SK-N-SH (cell line): Measurements from ENCODE around the gene GPN2. TPM values are rescaled to one million over a fixed set of nuclear protein-coding genes. Genes with fewer than 3 reads are reported as not detected.
A peak's percentile ranks its signal among the peaks of the same experiment; 100 is the strongest.

ENCODE experiments used
- CTCF ChIA-PET: fragments of 300-600, 350-600 bp; formaldehyde crosslinking; extraction: SDS; loops from one replicate; lab custom pipeline; 2021; lab: Yijun Ruan, JAX
- POLR2A ChIA-PET: fragments of 350-600 bp; sonication (Branson Sonifier 250); formaldehyde crosslinking; extraction: SDS; loops from one replicate; lab custom pipeline; 2020; ENCODE audit warnings: antibody characterized with exemption, inconsistent platforms; lab: Yijun Ruan, JAX
- DNase-seq: peaks from one replicate; pipeline ENCODE4 v3.0.0; 2012
- H2AFZ ChIP-seq: fragments of 200-600 bp; sonication (generic); 2 replicates; pipeline ENCODE4 v1.8.1; 2016; ENCODE audit warnings: antibody characterized with exemption, mild to moderate bottlenecking, low read depth
- H3F3A ChIP-seq: fragments of 200-600 bp; sonication (generic); replicated peaks from 2 replicates; pipeline ENCODE3; 2016; ENCODE audit warnings: antibody characterized with exemption, mild to moderate bottlenecking; ENCODE audit not compliant: insufficient read depth
- H3K27ac ChIP-seq, 2 experiments: fragments of 200-500 bp in 1 of 2; fragments of 200-600 bp in 1 of 2; sonication (Bioruptor generic) in 1 of 2; sonication (generic), shearing (Covaris generic) in 1 of 2; 2 replicates each; pipeline versions ENCODE4 v1.5.1 to v1.6.1; 2014 to 2016; ENCODE audit warnings: low read depth in 2 of 2, inconsistent platforms in 1 of 2, low read length in 1 of 2, mild to moderate bottlenecking in 1 of 2, mixed read lengths in 1 of 2
- H3K27me3 ChIP-seq: fragments of 200-600 bp; sonication (generic), shearing (Covaris generic); 2 replicates; pipeline ENCODE4 v1.6.1; 2016; ENCODE audit warnings: mixed run types; ENCODE audit not compliant: insufficient read depth
- H3K36me3 ChIP-seq, 2 experiments: fragments of 200-500 bp in 1 of 2; fragments of 200-600 bp in 1 of 2; sonication (Bioruptor generic) in 1 of 2; sonication (generic) in 1 of 2; replicated peaks in 1 of 2; 2 replicates each; pipeline versions ENCODE3 to v1.5.1; 2014 to 2016; ENCODE audit warnings: low read length in 1 of 2, mild to moderate bottlenecking in 1 of 2; ENCODE audit not compliant: insufficient read depth in 2 of 2, control insufficient read depth in 1 of 2
- H3K4me1 ChIP-seq, 2 experiments: fragments of 200-500 bp in 1 of 2; fragments of 200-600 bp in 1 of 2; sonication (Bioruptor generic) in 1 of 2; sonication (generic), shearing (Covaris generic) in 1 of 2; 2 replicates each; pipeline versions ENCODE4 v1.5.1 to v1.6.1; 2014 to 2016; ENCODE audit warnings: low read depth in 1 of 2, low read length in 1 of 2, mixed run types in 1 of 2; ENCODE audit not compliant: insufficient read depth in 2 of 2, control insufficient read depth in 1 of 2
- H3K4me2 ChIP-seq: fragments of 200-600 bp; sonication (generic), shearing (Covaris generic); 2 replicates; pipeline ENCODE4 v1.6.1; 2017; ENCODE audit warnings: mixed run types
- H3K4me3 ChIP-seq, 2 experiments: fragments of 200-500 bp in 1 of 2; fragments of 200-600 bp in 1 of 2; sonication (Bioruptor generic) in 1 of 2; sonication (generic), shearing (Covaris generic) in 1 of 2; 2 replicates each; pipeline versions ENCODE4 v1.5.1 to v1.8.1; 2014 to 2016; ENCODE audit warnings: low read depth in 2 of 2, inconsistent platforms in 1 of 2, low read length in 1 of 2, mild to moderate bottlenecking in 1 of 2, mixed read lengths in 1 of 2, moderate library complexity in 1 of 2
- H3K79me2 ChIP-seq: fragments of 200-600 bp; sonication (generic); 2 replicates; pipeline ENCODE4 v1.8.1; 2017; ENCODE audit warnings: mild to moderate bottlenecking; ENCODE audit not compliant: insufficient read depth
- H3K9ac ChIP-seq: fragments of 200-600 bp; sonication (generic); 2 replicates; pipeline ENCODE4 v1.6.1; 2017; ENCODE audit warnings: mixed run types
- H3K9me2 ChIP-seq: fragments of 200-600 bp; sonication (generic); 2 replicates; pipeline ENCODE4 v1.6.1; 2017; ENCODE audit warnings: mixed run types
- H3K9me3 ChIP-seq: fragments of 200-600 bp; sonication (generic); 2 replicates; pipeline ENCODE4 v1.6.1; 2017; ENCODE audit warnings: mixed run types, mild to moderate bottlenecking, moderate library complexity
- H4K20me1 ChIP-seq: fragments of 200-600 bp; sonication (generic); 2 replicates; pipeline ENCODE4 v1.6.1; 2017; ENCODE audit warnings: mild to moderate bottlenecking, mixed run types; ENCODE audit not compliant: insufficient read depth
- CHD2 ChIP-seq: fragments of 150-350 bp; IDR thresholded peaks from 2 replicates; pipeline ENCODE4 v1.6.1; 2018; ENCODE audit warnings: low read length; ENCODE audit not compliant: partially characterized antibody
- EP300 ChIP-seq, 2 experiments: IDR thresholded peaks; 2 replicates each; pipeline versions ENCODE4 v1.4.0 to v1.6.1; 2012; ENCODE audit warnings: borderline replicate concordance in 1 of 2, low read depth in 1 of 2, low read length in 1 of 2
- GABPA ChIP-seq: IDR thresholded peaks from 2 replicates; pipeline ENCODE4 v1.4.0; 2012; ENCODE audit warnings: low read depth, mild to moderate bottlenecking
- JUND ChIP-seq: IDR thresholded peaks from 2 replicates; pipeline ENCODE4 v1.4.0; 2012
- NRF1 ChIP-seq: IDR thresholded peaks from 2 replicates; pipeline ENCODE4 v1.6.1; 2012; ENCODE audit warnings: low read depth, mild to moderate bottlenecking, low read length
- POLR2AphosphoS5 ChIP-seq: IDR thresholded peaks from 2 replicates; pipeline ENCODE4 v1.6.1; 2012; ENCODE audit warnings: low read depth, low read length
- RFX5 ChIP-seq: IDR thresholded peaks from 2 replicates; pipeline ENCODE4 v1.6.1; 2012; ENCODE audit warnings: mild to moderate bottlenecking, improper control_type of control experiment, low read length
- TAF1 ChIP-seq: IDR thresholded peaks from 2 replicates; pipeline ENCODE4 v1.6.1; 2012; ENCODE audit warnings: low read depth, mild to moderate bottlenecking, low read length, moderate library complexity, borderline replicate concordance
- TCF12 ChIP-seq: IDR thresholded peaks from 2 replicates; pipeline ENCODE4 v1.4.0; 2012
- WGBS: methylation state at CpG from one replicate; pipeline ENCODE4 v1.1.6; 2017; ENCODE audit warnings: low lambda C conversion rate; 5-methylcytosine and 5-hydroxymethylcytosine counted together
- polyA plus RNA-seq, 3 experiments: library from polyadenylated mRNA; depleted of rRNA; stranded (reverse); fragments of >200 nt; gene quantifications; 2 replicates each; pipeline ENCODE4 v1.2.3, GENCODE V29; 2012
- TF ChIP-seq, protein P1 (sequence below): fragments of 150-350 bp; IDR thresholded peaks from 2 replicates; pipeline ENCODE4 v1.6.1; 2017; ENCODE audit warnings: antibody characterized with exemption, low read length, low read depth, borderline replicate concordance
- TF ChIP-seq, protein P2 (sequence below): IDR thresholded peaks from 2 replicates; pipeline ENCODE4 v1.4.0; 2012; ENCODE audit warnings: low read depth, borderline replicate concordance
- TF ChIP-seq, protein P3 (sequence below): IDR thresholded peaks from 2 replicates; pipeline ENCODE4 v1.4.0; 2012; ENCODE audit warnings: low read depth
- TF ChIP-seq, protein P4 (sequence below): fragments of 200-600 bp; sonication (generic); IDR thresholded peaks from 2 replicates; pipeline ENCODE4 v1.6.1; 2017; ENCODE audit warnings: antibody characterized with exemption, mild to moderate bottlenecking, moderate library complexity
- TF ChIP-seq, protein P5 (sequence below): fragments of 150-350 bp; IDR thresholded peaks from 2 replicates; pipeline ENCODE4 v1.6.1; 2016; ENCODE audit warnings: mild to moderate bottlenecking, low read depth, low read length

Gene GPN2
- polyA plus RNA-seq, 1 of the 3 experiments (the other 2 are of a cell fraction): 24.0 TPM

DNA sequence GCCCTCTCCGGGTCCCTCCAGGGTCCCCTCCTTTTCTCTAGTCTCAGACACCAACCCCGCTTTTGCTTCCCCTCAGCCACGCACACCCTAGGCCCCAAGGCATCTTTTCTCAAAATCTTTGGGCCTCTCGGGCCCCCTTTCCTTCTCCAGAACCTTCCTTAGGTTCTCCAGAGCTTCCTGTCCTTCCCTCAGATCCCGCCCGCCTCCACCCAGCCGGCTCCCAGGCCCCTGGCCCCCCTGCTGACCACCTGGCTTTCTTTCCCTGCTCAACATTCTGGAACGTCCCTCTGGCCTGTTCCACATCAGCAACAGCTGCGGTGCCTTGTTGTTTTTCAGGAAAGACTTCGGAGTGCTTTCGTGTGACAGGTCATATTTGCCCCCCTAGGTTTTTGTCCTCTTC is 62.4 kb downstream of the GPN2 start (continued):
- TF ChIP-seq, protein P1, sequence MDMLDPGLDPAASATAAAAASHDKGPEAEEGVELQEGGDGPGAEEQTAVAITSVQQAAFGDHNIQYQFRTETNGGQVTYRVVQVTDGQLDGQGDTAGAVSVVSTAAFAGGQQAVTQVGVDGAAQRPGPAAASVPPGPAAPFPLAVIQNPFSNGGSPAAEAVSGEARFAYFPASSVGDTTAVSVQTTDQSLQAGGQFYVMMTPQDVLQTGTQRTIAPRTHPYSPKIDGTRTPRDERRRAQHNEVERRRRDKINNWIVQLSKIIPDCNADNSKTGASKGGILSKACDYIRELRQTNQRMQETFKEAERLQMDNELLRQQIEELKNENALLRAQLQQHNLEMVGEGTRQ: no peak
- TF ChIP-seq NRF1 (no peak), RFX5 (no peak), CHD2 (no peak)
- TF ChIP-seq, protein P2, sequence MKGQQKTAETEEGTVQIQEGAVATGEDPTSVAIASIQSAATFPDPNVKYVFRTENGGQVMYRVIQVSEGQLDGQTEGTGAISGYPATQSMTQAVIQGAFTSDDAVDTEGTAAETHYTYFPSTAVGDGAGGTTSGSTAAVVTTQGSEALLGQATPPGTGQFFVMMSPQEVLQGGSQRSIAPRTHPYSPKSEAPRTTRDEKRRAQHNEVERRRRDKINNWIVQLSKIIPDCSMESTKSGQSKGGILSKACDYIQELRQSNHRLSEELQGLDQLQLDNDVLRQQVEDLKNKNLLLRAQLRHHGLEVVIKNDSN: no peak

DNA sequence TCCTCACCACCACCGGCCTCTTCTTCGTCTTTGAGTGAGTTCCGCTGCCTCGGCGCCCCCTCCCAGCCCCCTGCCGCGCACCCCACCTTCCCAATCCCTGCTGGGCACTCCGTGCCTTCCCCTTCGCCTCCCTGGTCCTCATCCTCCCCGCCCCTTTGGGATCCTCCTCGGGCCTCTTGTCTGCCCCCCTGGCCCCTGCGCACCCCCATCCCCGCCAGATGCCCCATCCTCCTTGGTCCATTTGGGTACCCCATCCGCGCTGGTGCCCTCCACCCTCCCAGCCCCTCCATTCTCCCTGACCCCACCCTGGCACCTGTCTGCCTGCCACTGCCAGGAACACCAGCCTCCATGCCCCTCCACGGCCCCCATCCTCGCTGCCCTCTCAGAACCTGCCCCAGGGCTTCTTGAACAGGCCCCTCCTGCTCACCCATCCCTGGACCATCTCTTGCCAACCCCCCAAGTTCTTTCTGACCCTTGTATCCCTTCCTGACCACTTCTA is 62.9 kb downstream of the GPN2 start:
- Histone ChIP-seq H3K27ac (no peak overlapping the region; a peak in 1 of 4 replicates), H3K36me3 (no peaks in the 10 kb centered on the region), H2AFZ (no peak overlapping the region), H3K9me2 (no peaks in the 10 kb centered on the region), H3K79me2 (peaks cover 42% of the 10 kb centered on the region), H3F3A (no peaks in the 10 kb centered on the region), H3K4me2 (peak overlapping the region; percentile 95), H3K9ac (peak overlapping the region; percentile 68), H3K27me3 (no peaks in the 10 kb centered on the region), H3K4me3 (peak overlapping the region; percentile 60 to 69), H3K9me3 (no peaks in the 10 kb centered on the region), H3K4me1 (peaks cover 6 to 21% of the 10 kb centered on the region in 2 experiments; a peak in 2 of 4 replicates), H4K20me1 (no peaks in the 10 kb centered on the region)
- 4% methylated on average over 14 of the region's 17 CpGs for WGBS
- CTCF ChIA-PET: interaction anchor here (1.8 to 2.2 kb wide), 2 partner anchors 17 to 52 kb away, joined by 5 to 7 read pairs; no protein-coding TSS in a partner anchor
- no peak for DNase-seq
- POLR2A ChIA-PET: no interaction called here
- TF ChIP-seq POLR2AphosphoS5: no peak
- TF ChIP-seq, protein P3, sequence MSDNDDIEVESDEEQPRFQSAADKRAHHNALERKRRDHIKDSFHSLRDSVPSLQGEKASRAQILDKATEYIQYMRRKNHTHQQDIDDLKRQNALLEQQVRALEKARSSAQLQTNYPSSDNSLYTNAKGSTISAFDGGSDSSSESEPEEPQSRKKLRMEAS: no peak
- TF ChIP-seq, protein P4, sequence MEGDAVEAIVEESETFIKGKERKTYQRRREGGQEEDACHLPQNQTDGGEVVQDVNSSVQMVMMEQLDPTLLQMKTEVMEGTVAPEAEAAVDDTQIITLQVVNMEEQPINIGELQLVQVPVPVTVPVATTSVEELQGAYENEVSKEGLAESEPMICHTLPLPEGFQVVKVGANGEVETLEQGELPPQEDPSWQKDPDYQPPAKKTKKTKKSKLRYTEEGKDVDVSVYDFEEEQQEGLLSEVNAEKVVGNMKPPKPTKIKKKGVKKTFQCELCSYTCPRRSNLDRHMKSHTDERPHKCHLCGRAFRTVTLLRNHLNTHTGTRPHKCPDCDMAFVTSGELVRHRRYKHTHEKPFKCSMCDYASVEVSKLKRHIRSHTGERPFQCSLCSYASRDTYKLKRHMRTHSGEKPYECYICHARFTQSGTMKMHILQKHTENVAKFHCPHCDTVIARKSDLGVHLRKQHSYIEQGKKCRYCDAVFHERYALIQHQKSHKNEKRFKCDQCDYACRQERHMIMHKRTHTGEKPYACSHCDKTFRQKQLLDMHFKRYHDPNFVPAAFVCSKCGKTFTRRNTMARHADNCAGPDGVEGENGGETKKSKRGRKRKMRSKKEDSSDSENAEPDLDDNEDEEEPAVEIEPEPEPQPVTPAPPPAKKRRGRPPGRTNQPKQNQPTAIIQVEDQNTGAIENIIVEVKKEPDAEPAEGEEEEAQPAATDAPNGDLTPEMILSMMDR: no peak
- TF ChIP-seq, protein P2: no peak
- no peak for TF ChIP-seq TAF1
- TF ChIP-seq EP300 (IDR thresholded peaks at IDR 0.05; ENCODE audit: borderline replicate concordance in 1 of 2, low read depth in 1 of 2, low read length in 1 of 2): no peak
- TF ChIP-seq TCF12: no peak
- TF ChIP-seq JUND: no peak
- TF ChIP-seq, protein P5, sequence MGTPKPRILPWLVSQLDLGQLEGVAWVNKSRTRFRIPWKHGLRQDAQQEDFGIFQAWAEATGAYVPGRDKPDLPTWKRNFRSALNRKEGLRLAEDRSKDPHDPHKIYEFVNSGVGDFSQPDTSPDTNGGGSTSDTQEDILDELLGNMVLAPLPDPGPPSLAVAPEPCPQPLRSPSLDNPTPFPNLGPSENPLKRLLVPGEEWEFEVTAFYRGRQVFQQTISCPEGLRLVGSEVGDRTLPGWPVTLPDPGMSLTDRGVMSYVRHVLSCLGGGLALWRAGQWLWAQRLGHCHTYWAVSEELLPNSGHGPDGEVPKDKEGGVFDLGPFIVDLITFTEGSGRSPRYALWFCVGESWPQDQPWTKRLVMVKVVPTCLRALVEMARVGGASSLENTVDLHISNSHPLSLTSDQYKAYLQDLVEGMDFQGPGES: no peak
- TF ChIP-seq GABPA: no peak
